K562 (cell line): ENCODE results near the gene PPFIA1. TPM values are rescaled to one million over a fixed set of nuclear protein-coding genes. Genes with fewer than 3 reads are reported as not detected.

Experiments used
- CBFA2T3 ChIP-seq: fragments of 450-650 bp; IDR thresholded peaks from 2 replicates; pipeline ENCODE4 v1.6.1; 2017
- EP400 ChIP-seq: fragments of 450-650 bp; IDR thresholded peaks from 2 replicates; pipeline ENCODE4 v1.6.1; 2017; ENCODE audit warnings: antibody characterized with exemption, mild to moderate bottlenecking, moderate library complexity
- HOXB6 ChIP-seq: fragments of 250-450 bp; sonication (Bioruptor Pico); IDR thresholded peaks from 2 replicates; pipeline ENCODE4 v1.5.1; 2022; ENCODE audit warnings: mild to moderate bottlenecking, borderline replicate concordance
- MCM3 ChIP-seq: fragments of 450-650 bp; IDR thresholded peaks from 2 replicates; pipeline ENCODE4 v1.6.1; 2016
- MYBL2 ChIP-seq, 2 experiments: fragments of 450-650 bp in 1 of 2; sonication (generic) in 1 of 2; formaldehyde crosslinking in 1 of 2; IDR thresholded peaks; 2 replicates each; pipeline versions ENCODE4 v1.6.1 to v1.8.1; 2017 to 2022; ENCODE audit warnings: borderline replicate concordance in 1 of 2, inconsistent platforms in 1 of 2, low read depth in 1 of 2, mild to moderate bottlenecking in 1 of 2, missing genetic modification reagents in 1 of 2, moderate library complexity in 1 of 2
- NRF1 ChIP-seq, 2 experiments: fragments of 450-650 bp; IDR thresholded peaks in 1 of 2; conservative IDR thresholded peaks in 1 of 2; 2 replicates each; pipeline ENCODE4 v1.6.1; 2014; ENCODE audit warnings: mild to moderate bottlenecking in 2 of 2
- polyA plus RNA-seq, 8 experiments: library from polyadenylated mRNA; depleted of rRNA in 4 of 8; stranded (reverse) in 5 of 8; unstranded in 3 of 8; fragments of >200 nt; fragmentation: Nextera tagmentation in 2 of 8; fragmentation: Illumina TruSeq in 1 of 8; extraction: Ambion mirVana in 2 of 8; extraction: Trizol in 1 of 8; gene quantifications; 2 replicates each; pipeline versions ENCODE4 v1.2.1 to v1.2.3, GENCODE V29; 2011 to 2014; ENCODE audit warnings: inconsistent platforms in 1 of 8, missing spikeins in 1 of 8
- total RNA-seq, 7 experiments: library from RNA; depleted of rRNA in 6 of 7; stranded (reverse); fragments of >200 nt in 6 of 7; fragmentation: Illumina TruSeq in 2 of 7; extraction: Trizol in 2 of 7; gene quantifications; 2 replicates each; pipeline versions ENCODE4 v1.2.1 to v1.2.3, GENCODE V29; 2011 to 2021; ENCODE audit warnings: low replicate concordance in 1 of 7
- TF ChIP-seq, protein P1 (sequence below): sonication (generic); formaldehyde crosslinking; IDR thresholded peaks from 2 replicates; pipeline ENCODE4 v1.8.1; 2022; ENCODE audit warnings: missing genetic modification reagents
- TF ChIP-seq, protein P2 (sequence below): sonication (generic); formaldehyde crosslinking; IDR thresholded peaks from 2 replicates; pipeline ENCODE4 v1.8.0; 2022; ENCODE audit warnings: missing genetic modification reagents, mild to moderate bottlenecking, borderline replicate concordance
- TF ChIP-seq, protein P3 (sequence below): fragments of 450-650 bp; IDR thresholded peaks from 2 replicates; pipeline ENCODE4 v1.6.1; 2016

PPFIA1 gene
- total and polyA plus RNA-seq, 9 of the 15 experiments (the other 6 are each of a cell fraction or from before 2014, with no cell fraction given) = 9.9 to 41.5 (median 28.5) TPM

DNA sequence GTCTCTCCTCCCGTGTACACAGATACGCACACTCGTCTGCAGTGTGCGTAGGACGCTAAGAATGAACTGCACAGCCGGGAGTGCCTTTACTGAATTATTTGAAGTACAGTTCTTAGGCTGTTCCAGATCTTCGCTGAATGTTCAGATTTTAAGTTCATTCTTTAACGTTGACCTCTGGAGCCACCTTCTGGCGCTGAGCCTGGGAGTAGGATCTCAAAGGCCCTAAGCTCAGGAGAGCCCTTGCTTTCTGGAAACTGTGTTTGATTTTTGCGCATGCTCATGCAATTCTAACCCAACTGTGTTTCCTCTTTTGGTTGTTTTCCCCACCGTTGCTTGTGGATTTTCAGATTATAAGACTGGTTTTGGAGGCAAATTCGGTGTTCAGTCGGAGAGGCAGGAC lies 150.6 kb downstream of the PPFIA1 start (continued):
- TF ChIP-seq NRF1 (conservative IDR thresholded peaks at IDR 0.05 in 1 of 2, IDR thresholded peaks at IDR 0.05 in 1 of 2) (no peak), HOXB6 (CRISPR knock-in tag) (no peak), EP400 (no peak), MCM3 (no peak), CBFA2T3 (no peak), MYBL2 (IDR thresholded peaks at IDR 0.05; ENCODE audit: low read depth) (no peak), MYBL2 (CRISPR knock-in tag; IDR thresholded peaks at IDR 0.05; ENCODE audit: borderline replicate concordance) (no peak)
- TF ChIP-seq, protein P1, sequence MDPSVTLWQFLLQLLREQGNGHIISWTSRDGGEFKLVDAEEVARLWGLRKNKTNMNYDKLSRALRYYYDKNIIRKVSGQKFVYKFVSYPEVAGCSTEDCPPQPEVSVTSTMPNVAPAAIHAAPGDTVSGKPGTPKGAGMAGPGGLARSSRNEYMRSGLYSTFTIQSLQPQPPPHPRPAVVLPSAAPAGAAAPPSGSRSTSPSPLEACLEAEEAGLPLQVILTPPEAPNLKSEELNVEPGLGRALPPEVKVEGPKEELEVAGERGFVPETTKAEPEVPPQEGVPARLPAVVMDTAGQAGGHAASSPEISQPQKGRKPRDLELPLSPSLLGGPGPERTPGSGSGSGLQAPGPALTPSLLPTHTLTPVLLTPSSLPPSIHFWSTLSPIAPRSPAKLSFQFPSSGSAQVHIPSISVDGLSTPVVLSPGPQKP (CRISPR knock-in tag) = no peak
- TF ChIP-seq, protein P2, sequence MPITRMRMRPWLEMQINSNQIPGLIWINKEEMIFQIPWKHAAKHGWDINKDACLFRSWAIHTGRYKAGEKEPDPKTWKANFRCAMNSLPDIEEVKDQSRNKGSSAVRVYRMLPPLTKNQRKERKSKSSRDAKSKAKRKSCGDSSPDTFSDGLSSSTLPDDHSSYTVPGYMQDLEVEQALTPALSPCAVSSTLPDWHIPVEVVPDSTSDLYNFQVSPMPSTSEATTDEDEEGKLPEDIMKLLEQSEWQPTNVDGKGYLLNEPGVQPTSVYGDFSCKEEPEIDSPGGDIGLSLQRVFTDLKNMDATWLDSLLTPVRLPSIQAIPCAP = no peak
- TF ChIP-seq, protein P3, sequence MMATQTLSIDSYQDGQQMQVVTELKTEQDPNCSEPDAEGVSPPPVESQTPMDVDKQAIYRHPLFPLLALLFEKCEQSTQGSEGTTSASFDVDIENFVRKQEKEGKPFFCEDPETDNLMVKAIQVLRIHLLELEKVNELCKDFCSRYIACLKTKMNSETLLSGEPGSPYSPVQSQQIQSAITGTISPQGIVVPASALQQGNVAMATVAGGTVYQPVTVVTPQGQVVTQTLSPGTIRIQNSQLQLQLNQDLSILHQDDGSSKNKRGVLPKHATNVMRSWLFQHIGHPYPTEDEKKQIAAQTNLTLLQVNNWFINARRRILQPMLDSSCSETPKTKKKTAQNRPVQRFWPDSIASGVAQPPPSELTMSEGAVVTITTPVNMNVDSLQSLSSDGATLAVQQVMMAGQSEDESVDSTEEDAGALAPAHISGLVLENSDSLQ = no peak
